NCI-H2227 (cell line): ENCODE measurements around the gene GINM1.

ENCODE experiments used
- DNase-seq: peaks from one replicate; lab custom pipeline; 2025; ENCODE audit not compliant: unreplicated experiment; lab: John Stamatoyannopoulos, UW

Gene GINM1

DNA sequence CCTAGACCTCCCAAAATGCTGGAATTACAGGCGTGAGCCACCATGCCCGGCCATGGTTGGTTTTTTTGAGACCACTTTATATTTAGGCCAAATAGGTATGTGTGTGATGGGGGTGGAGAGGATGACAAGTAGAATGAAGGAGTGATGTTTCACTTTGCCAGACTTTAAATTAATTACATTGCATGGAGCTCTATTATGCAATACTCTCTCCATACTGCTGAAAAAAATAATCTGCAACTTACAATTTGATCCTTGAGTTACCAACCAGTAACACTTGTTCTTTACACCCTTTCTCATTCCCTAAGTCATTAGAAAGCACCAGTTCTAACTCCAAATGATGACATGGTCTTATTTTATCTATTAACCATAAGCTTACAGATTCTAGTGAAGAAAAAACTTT lies 26.8 kb downstream of the GINM1 start:
- no peak for DNase-seq

DNA sequence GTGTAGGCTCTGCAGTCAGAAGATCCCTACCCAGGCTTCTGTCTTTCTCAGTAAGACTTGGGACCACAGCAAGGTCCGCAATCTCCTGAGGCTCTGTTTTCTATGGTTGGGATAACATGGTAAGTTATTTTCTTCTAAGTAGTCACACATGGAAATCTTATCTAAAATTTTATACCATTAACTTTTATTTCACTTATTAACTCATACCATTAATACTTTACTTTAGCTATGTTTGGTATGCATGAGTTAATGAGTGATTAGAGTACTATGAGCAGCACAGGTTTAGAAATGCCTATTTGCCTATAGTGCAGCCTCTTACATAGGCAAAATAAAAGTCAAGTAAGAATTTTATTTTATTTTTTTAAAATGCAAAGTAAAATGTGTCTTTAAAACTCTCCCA lies 27.2 kb downstream of the GINM1 start:
- DNase-seq = no peak

- DNase-seq = no peak
These were observed 34.3 kb downstream of the GINM1 start for GRCh38 chr6:149600508-149600907.

- DNase-seq = no peak
These were observed 42.3 kb downstream of the GINM1 start for GRCh38 chr6:149608381-149608982.

GRCh38 chr6:149614337-149614736 lies 48.2 kb downstream of the GINM1 start:
- no peak for DNase-seq

GRCh38 chr6:149615805-149616204 lies 49.6 kb downstream of the GINM1 start:
- DNase-seq = no peak

DNA sequence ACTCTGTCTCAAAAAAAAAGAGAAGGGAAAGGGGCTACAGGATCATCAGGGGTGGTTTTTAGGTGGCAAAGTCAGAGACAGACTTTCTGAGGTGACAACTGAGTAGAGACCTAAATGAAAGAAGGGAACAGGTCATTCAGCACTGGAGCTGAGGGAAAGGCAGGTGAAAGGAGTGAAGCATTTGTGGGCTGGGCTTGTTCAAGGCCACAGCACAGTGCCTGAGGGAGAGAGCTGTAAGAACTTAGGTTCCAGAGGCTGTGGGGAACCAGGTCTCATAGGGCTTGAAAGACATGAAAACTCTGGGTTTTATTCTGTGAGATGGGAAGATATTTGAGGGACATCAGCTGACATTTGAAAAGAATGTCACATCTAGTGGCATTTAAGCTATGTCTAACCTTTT lies 61.5 kb downstream of the GINM1 start:
- DNase-seq = no peak

DNA sequence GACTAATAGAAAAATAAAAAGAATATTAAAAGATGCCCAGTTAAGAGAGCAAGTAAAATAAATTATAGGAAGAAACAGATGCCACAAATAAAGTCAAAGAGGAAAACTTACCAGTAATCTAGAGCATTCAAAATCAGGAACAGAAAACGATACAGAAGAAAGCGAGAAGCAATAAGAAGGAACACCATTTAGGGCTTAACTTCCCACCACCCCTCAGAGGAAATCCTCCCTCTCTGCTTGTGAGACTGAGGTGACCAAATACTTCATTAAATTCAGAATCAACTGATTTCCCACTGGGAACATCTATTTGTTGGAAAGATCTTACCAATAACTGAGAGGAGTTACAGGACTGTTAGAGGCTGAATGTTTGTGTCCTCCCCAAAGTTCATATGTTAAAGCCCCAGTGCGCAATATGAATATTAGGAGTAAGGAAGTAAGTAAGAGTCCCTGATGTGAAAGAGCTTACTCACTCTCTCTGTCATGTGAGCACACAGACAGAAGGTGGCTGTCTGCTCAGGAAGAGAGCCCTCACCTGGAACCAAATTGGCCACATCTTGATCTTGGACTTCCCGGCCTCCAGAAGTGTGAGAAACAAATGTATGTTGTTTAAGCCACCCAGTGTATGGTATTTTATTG lies 62.8 kb downstream of the GINM1 start:
- DNase-seq = no peak

- no peak for DNase-seq
These were observed 68.1 kb downstream of the GINM1 start for GRCh38 chr6:149634315-149634714.

DNA sequence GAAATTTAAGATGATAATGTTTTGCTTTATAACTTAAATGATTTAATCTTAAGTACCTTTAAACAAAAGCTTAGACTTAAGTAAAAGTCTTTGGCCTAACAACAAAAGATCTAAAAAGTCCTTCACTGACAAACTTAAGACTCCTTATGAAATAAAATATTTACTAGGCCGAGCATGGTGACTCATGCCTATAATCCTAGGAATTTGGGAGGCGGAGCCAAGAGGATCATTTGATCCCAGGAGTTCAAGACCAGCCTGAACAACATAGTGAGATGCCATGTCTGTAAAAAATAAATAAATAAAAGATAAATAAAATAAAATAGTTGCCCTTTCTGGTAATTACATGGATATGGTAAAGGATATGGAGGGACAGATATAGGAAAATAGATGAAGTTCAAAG lies 69.9 kb downstream of the GINM1 start:
- no peak for DNase-seq
